K562 (cell line): ENCODE results near the gene MBD6. TPM values are rescaled to one million over a fixed set of nuclear protein-coding genes. Genes with fewer than 3 reads are reported as not detected.

Experiments used
- ATAC-seq: fragments of 200-7000 bp; cut with Tn5 transposase; 3 replicates; pipeline ENCODE4 v1.9.1; 2020; ENCODE audit warnings: moderate library complexity
- BruUV-seq: library from RNA; stranded (reverse); fragments of 400-500 nt; replicated peaks from 2 replicates; lab custom pipeline; 2021; lab: Mats Ljungman, UMichigan
- CTCF ChIA-PET: fragments of 300-600 bp; formaldehyde crosslinking; extraction: SDS; loops from one replicate; lab custom pipeline; 2021; ENCODE audit warnings: low intra/inter-chr PET ratio; lab: Yijun Ruan, JAX
- POLR2A ChIA-PET: fragments of 300-600, 350-650 bp; sonication (Branson Sonifier 250); formaldehyde crosslinking; extraction: SDS; loops from one replicate; lab custom pipeline; 2021; ENCODE audit warnings: antibody characterized with exemption, inconsistent platforms; lab: Yijun Ruan, JAX
- DNase-seq, 4 experiments: peaks; one replicate each; pipeline versions ENCODE4 v3.0.0 to v3.0.0-alpha.2; 2011 to 2018; ENCODE audit warnings: low spot score in 3 of 4, mixed read lengths in 3 of 4; ENCODE audit errors: extremely low read depth in 1 of 4
- FAIRE-seq: peaks from 2 replicates; lab custom pipeline; 2011; peaks lifted over from hg19 to GRCh38; lab: Jason Lieb, UNC
- H2AFZ ChIP-seq: 2 replicates; pipeline ENCODE4 v1.6.0; 2011; ENCODE audit warnings: low read depth, low read length, control low read depth, inconsistent platforms
- H3K27ac ChIP-seq: fragments of 200-600 bp; 3 replicates; pipeline ENCODE4 v1.8.0; 2011; ENCODE audit warnings: low read depth, mild to moderate bottlenecking, control low read depth, inconsistent platforms, low read length, moderate library complexity, mixed read lengths; ENCODE audit errors: extremely low read depth
- H3K27me3 ChIP-seq, 2 experiments: fragments of 300-600 bp in 1 of 2; 2 replicates in 1 of 2; 3 replicates in 1 of 2; pipeline versions ENCODE4 v1.6.0 to v1.8.0; 2011; ENCODE audit warnings: inconsistent platforms in 2 of 2, low read length in 2 of 2, mild to moderate bottlenecking in 1 of 2, mixed read lengths in 1 of 2, moderate library complexity in 1 of 2; ENCODE audit not compliant: control insufficient read depth in 2 of 2, insufficient read depth in 2 of 2
- H3K36me3 ChIP-seq: fragments of 300-600 bp; 3 replicates; pipeline ENCODE4 v1.8.0; 2011; ENCODE audit warnings: mild to moderate bottlenecking, low read length, inconsistent platforms; ENCODE audit not compliant: control insufficient read depth, insufficient read depth
- H3K4me1 ChIP-seq, 2 experiments: fragments of 200-600 bp in 1 of 2; replicated peaks in 1 of 2; 2 replicates in 1 of 2; 3 replicates in 1 of 2; pipeline versions ENCODE4 v1.5.1 to v1.8.0; 2011; ENCODE audit warnings: inconsistent platforms in 2 of 2, low read length in 2 of 2, mild to moderate bottlenecking in 1 of 2, mixed read lengths in 1 of 2, moderate library complexity in 1 of 2; ENCODE audit not compliant: control insufficient read depth in 2 of 2, insufficient read depth in 2 of 2
- H3K4me2 ChIP-seq: 2 replicates; pipeline ENCODE4 v1.6.1; 2011; ENCODE audit warnings: low read length, control low read depth, inconsistent platforms, mixed read lengths; ENCODE audit not compliant: insufficient read depth
- H3K4me3 ChIP-seq: fragments of 200-600 bp; sonication (generic), shearing (Covaris generic); 2 replicates; pipeline ENCODE4 v1.5.1; 2016; ENCODE audit warnings: control low read depth, inconsistent platforms
- H3K79me2 ChIP-seq: fragments of 200-600 bp; 3 replicates; pipeline ENCODE4 v1.8.0; 2011; ENCODE audit warnings: low read length, inconsistent platforms; ENCODE audit not compliant: control insufficient read depth, insufficient read depth
- H3K9ac ChIP-seq, 2 experiments: 2 replicates each; pipeline versions ENCODE4 v1.6.0 to v1.6.1; 2011; ENCODE audit warnings: low read depth in 2 of 2, low read length in 2 of 2, control low read depth in 1 of 2, inconsistent platforms in 1 of 2, mild to moderate bottlenecking in 1 of 2, mixed read lengths in 1 of 2; ENCODE audit not compliant: insufficient read depth in 1 of 2
- H3K9me1 ChIP-seq: one replicate; pipeline ENCODE4 v1.6.0; 2011; ENCODE audit warnings: inconsistent platforms, mild to moderate bottlenecking, low read length, moderate library complexity; ENCODE audit not compliant: control insufficient read depth, insufficient read depth
- H3K9me3 ChIP-seq: replicated peaks from 2 replicates; pipeline ENCODE4 v1.5.1; 2011; ENCODE audit warnings: low read depth, low read length, inconsistent platforms; ENCODE audit not compliant: control insufficient read depth, insufficient read depth
- H4K20me1 ChIP-seq: replicated peaks from 2 replicates; pipeline ENCODE4 v1.6.1; 2011; ENCODE audit warnings: low read length, inconsistent platforms, mixed read lengths; ENCODE audit not compliant: control insufficient read depth, insufficient read depth
- ARNT ChIP-seq, 2 experiments: fragments of 450-650 bp; IDR thresholded peaks; 2 replicates each; pipeline ENCODE4 v1.6.1; 2016; ENCODE audit warnings: mild to moderate bottlenecking in 1 of 2
- CREB1 ChIP-seq, 2 experiments: sonication (generic) in 1 of 2; formaldehyde crosslinking in 1 of 2; IDR thresholded peaks; 2 replicates each; pipeline versions ENCODE4 v1.6.1 to v1.8.0; 2012 to 2022; ENCODE audit warnings: inconsistent platforms in 1 of 2, mild to moderate bottlenecking in 1 of 2, missing genetic modification reagents in 1 of 2, moderate library complexity in 1 of 2
- E4F1 ChIP-seq: fragments of 250-450 bp; sonication (Bioruptor Pico); IDR thresholded peaks from 2 replicates; pipeline ENCODE4 v1.5.0; 2021; ENCODE audit warnings: mild to moderate bottlenecking, borderline replicate concordance
- ELF2 ChIP-seq: fragments of 250-450 bp; sonication (Bioruptor Pico); IDR thresholded peaks from 2 replicates; pipeline ENCODE4 v1.5.0; 2021; ENCODE audit warnings: mild to moderate bottlenecking
- FOSL1 ChIP-seq: fragments of 200-800 bp; sonication (Bioruptor generic); conservative IDR thresholded peaks from 2 replicates; pipeline ENCODE4 v1.6.1; 2016; ENCODE audit warnings: missing genetic modification characterization, missing compliant biosample characterization
- NR2C1 ChIP-seq, 2 experiments: fragments of 450-650 bp; IDR thresholded peaks; 2 replicates each; pipeline ENCODE4 v1.6.1; 2017; ENCODE audit warnings: mild to moderate bottlenecking in 2 of 2, antibody characterized with exemption in 1 of 2, inconsistent platforms in 1 of 2, missing compliant biosample characterization in 1 of 2, missing genetic modification characterization in 1 of 2
- NR2C2 ChIP-seq, 2 experiments: fragments of 200-800 bp in 1 of 2; sonication (Bioruptor generic) in 1 of 2; sonication (generic) in 1 of 2; formaldehyde crosslinking in 1 of 2; IDR thresholded peaks; 2 replicates each; pipeline versions ENCODE4 v1.6.1 to v1.8.0; 2016 to 2022; ENCODE audit warnings: mild to moderate bottlenecking in 1 of 2, missing compliant biosample characterization in 1 of 2, missing genetic modification characterization in 1 of 2, missing genetic modification reagents in 1 of 2
- NR4A1 ChIP-seq, 2 experiments: fragments of 250-450 bp in 1 of 2; fragments of 450-650 bp in 1 of 2; sonication (Bioruptor Pico) in 1 of 2; IDR thresholded peaks; 2 replicates each; pipeline versions ENCODE4 v1.4.0 to v1.6.1; 2016 to 2020; ENCODE audit warnings: mild to moderate bottlenecking in 2 of 2, missing compliant biosample characterization in 1 of 2, missing genetic modification characterization in 1 of 2, moderate library complexity in 1 of 2
- PBX2 ChIP-seq, 2 experiments: IDR thresholded peaks in 1 of 2; conservative IDR thresholded peaks in 1 of 2; 2 replicates each; pipeline ENCODE4 v1.6.1; 2016; ENCODE audit warnings: low read depth in 2 of 2, mild to moderate bottlenecking in 1 of 2, missing compliant biosample characterization in 1 of 2, missing genetic modification characterization in 1 of 2, moderate library complexity in 1 of 2
- SP1 ChIP-seq: sonication (generic); formaldehyde crosslinking; IDR thresholded peaks from 2 replicates; pipeline ENCODE4 v1.8.1; 2022; ENCODE audit warnings: mild to moderate bottlenecking, missing genetic modification reagents
- ZNF644 ChIP-seq: fragments of 200-800 bp; sonication (Bioruptor generic); IDR thresholded peaks from 2 replicates; pipeline ENCODE4 v1.6.1; 2016; ENCODE audit warnings: low read depth, missing genetic modification characterization, missing compliant biosample characterization
- WGBS: fragments of 100-300 bp; shearing (Covaris generic); methylation state at CpG from one replicate; pipeline ENCODE4 v1.1.6; 2016; ENCODE audit warnings: low coverage, mixed read lengths; ENCODE audit not compliant: insufficient coverage; ENCODE audit errors: missing lambda C conversion rate; 5-methylcytosine and 5-hydroxymethylcytosine counted together
- in situ Hi-C: fragments of 300-500 bp; cut with MboI; formaldehyde crosslinking; loops from 4 replicates; pipeline ENCODE4 v1.15.0; 2018; ENCODE audit warnings: inconsistent platforms, mixed read lengths
- intact Hi-C: fragments of 100-400 bp; cut with micrococcal nuclease; formaldehyde crosslinking; loops from 2 replicates; pipeline ENCODE4 v1.14.2; 2022
- polyA plus RNA-seq, 8 experiments: library from polyadenylated mRNA; depleted of rRNA in 4 of 8; stranded (reverse) in 5 of 8; unstranded in 3 of 8; fragments of >200 nt; fragmentation: Nextera tagmentation in 2 of 8; fragmentation: Illumina TruSeq in 1 of 8; extraction: Ambion mirVana in 2 of 8; extraction: Trizol in 1 of 8; gene quantifications; 2 replicates each; pipeline versions ENCODE4 v1.2.1 to v1.2.3, GENCODE V29; 2011 to 2014; ENCODE audit warnings: inconsistent platforms in 1 of 8, missing spikeins in 1 of 8
- total RNA-seq, 7 experiments: library from RNA; depleted of rRNA in 6 of 7; stranded (reverse); fragments of >200 nt in 6 of 7; fragmentation: Illumina TruSeq in 2 of 7; extraction: Trizol in 2 of 7; gene quantifications; 2 replicates each; pipeline versions ENCODE4 v1.2.1 to v1.2.3, GENCODE V29; 2011 to 2021; ENCODE audit warnings: low replicate concordance in 1 of 7

Gene MBD6
- total and polyA plus RNA-seq, 9 of the 15 experiments (the other 6 are each of a cell fraction or from before 2014, with no cell fraction given), result 2.0 to 54.8 (median 3.8) TPM

- no peak for DNase-seq
- ChIA-PET CTCF (no interaction called here), POLR2A (interaction anchor here (0.9 to 4.4 kb wide), 12 partner anchors 9 to 188 kb away, joined by 3 to 53 read pairs (median 6); partner anchors contain the start of gene DDIT3)
- Histone ChIP-seq H3K4me3 (peak overlapping the region; percentile 93; the same call in 1 of the 2 replicates), H3K9ac (peak overlapping the region; percentile 94 to 98), H3K9me3 (no peaks in the 10 kb centered on the region), H3K9me1 (no peaks in the 10 kb centered on the region), H3K36me3 (peaks cover 33% of the 10 kb centered on the region), H3K4me1 (peaks cover 44 to 55% of the 10 kb centered on the region in 2 experiments), H3K27me3 (no peaks in the 10 kb centered on the region), H3K79me2 (peaks cover 61% of the 10 kb centered on the region), H4K20me1 (no peaks in the 10 kb centered on the region), H3K4me2 (peak overlapping the region; percentile 97), H2AFZ (peak overlapping the region; percentile 85), H3K27ac (peak overlapping the region; percentile 84)
- FAIRE-seq, result no peak
- no peak for ATAC-seq
- no TSS peak for BruUV-seq
- intact Hi-C loops (loop anchor here (1.0 kb wide), 1 partner anchor 25 kb away; the partner anchor contains the start of gene MBD6), in situ Hi-C loops (no loop called here)
- 6% methylated on average over 7 of the region's 9 CpGs for WGBS
- TF ChIP-seq ELF2 (CRISPR knock-in tag) (peak; percentile 62; the same call in 1 of the 2 replicates), SP1 (CRISPR knock-in tag) (0 out of 2 replicates have a peak, but pooled peaks have one; percentile 44), NR2C1 (IDR thresholded peaks at IDR 0.05) (peak; percentile 35; the same call in 1 of the 2 replicates), NR2C1 (tag; IDR thresholded peaks at IDR 0.05) (peak; percentile 60; the same call in 1 of the 2 replicates), ARNT (IDR thresholded peaks at IDR 0.05) (0 out of 4 replicates have a peak, but pooled peaks of 1 of the 2 experiments have one; percentile 47), NR2C2 (CRISPR knock-in tag; IDR thresholded peaks at IDR 0.05) (no peak), NR2C2 (tag; IDR thresholded peaks at IDR 0.05) (peak; percentile 67; the same call in 1 of the 2 replicates), PBX2 (CRISPR knock-in tag; IDR thresholded peaks at IDR 0.05; ENCODE audit: low read depth) (no peak), PBX2 (tag; conservative IDR thresholded peaks at IDR 0.05; ENCODE audit: low read depth) (no peak), CREB1 (IDR thresholded peaks at IDR 0.05) (peak; percentile 94), CREB1 (CRISPR knock-in tag; IDR thresholded peaks at IDR 0.05) (peak; percentile 73; the same call in 1 of the 2 replicates), ZNF644 (tag) (no peak), NR4A1 (CRISPR knock-in tag; IDR thresholded peaks at IDR 0.05) (no peak), NR4A1 (tag; IDR thresholded peaks at IDR 0.05) (no peak), FOSL1 (tag) (no peak), E4F1 (CRISPR knock-in tag) (no peak)
Observed at GRCh38 chr12:57547288-57548012, 24.8 kb downstream of the MBD6 start.
